WTC11 (cell line): Measurements from ENCODE around the gene GOSR1. TPM values are rescaled to one million over a fixed set of nuclear protein-coding genes. Genes with fewer than 3 reads are reported as not detected.

Source experiments
- ATAC-seq: fragments of 200-7000 bp; cut with Tn5 transposase; 2 replicates; pipeline ENCODE4 v1.10.0; 2021; ENCODE audit warnings: mild to moderate bottlenecking, moderate library complexity
- CTCF ChIA-PET: fragments of 300-600 bp; sonication (Branson Sonifier 250); formaldehyde crosslinking; loops from one replicate; lab custom pipeline; 2021; ENCODE audit warnings: antibody characterized with exemption; lab: Charles Lee
- POLR2A ChIA-PET: fragments of 350-600 bp; sonication (Branson Sonifier 250); formaldehyde crosslinking; loops from one replicate; lab custom pipeline; 2021; ENCODE audit warnings: antibody characterized with exemption; lab: Charles Lee
- DNase-seq: peaks from one replicate; pipeline ENCODE4 v3.0.0; 2021; ENCODE audit warnings: low spot score
- H3K27ac Mint-ChIP-seq: 2 replicates; pipeline ENCODE4 v1.8.0; 2021; ENCODE audit warnings: mixed read lengths
- H3K27me3 Mint-ChIP-seq: 2 replicates; pipeline ENCODE4 v1.8.0; 2021; ENCODE audit warnings: low read depth, mild to moderate bottlenecking, moderate library complexity, mixed read lengths
- H3K36me3 Mint-ChIP-seq: 2 replicates; pipeline ENCODE4 v1.8.0; 2021; ENCODE audit warnings: mixed read lengths
- H3K4me1 Mint-ChIP-seq: 2 replicates; pipeline ENCODE4 v1.8.0; 2022; ENCODE audit warnings: mixed read lengths
- H3K4me3 Mint-ChIP-seq: 2 replicates; pipeline ENCODE4 v1.8.0; 2021; ENCODE audit warnings: mild to moderate bottlenecking, moderate library complexity, mixed read lengths
- H3K9me3 Mint-ChIP-seq: 2 replicates; pipeline ENCODE4 v1.8.0; 2021; ENCODE audit warnings: mixed read lengths
- CREB1 ChIP-seq: sonication (generic); formaldehyde crosslinking; IDR thresholded peaks from 2 replicates; pipeline ENCODE4 v1.8.0; 2023; ENCODE audit warnings: mild to moderate bottlenecking, missing genetic modification reagents
- ETV6 ChIP-seq: sonication (generic); formaldehyde crosslinking; IDR thresholded peaks from 2 replicates; pipeline ENCODE4 v1.8.1; 2022; ENCODE audit warnings: mild to moderate bottlenecking, missing genetic modification reagents
- FOXP1 ChIP-seq: sonication (generic); formaldehyde crosslinking; IDR thresholded peaks from 2 replicates; pipeline ENCODE4 v1.8.0; 2022; ENCODE audit warnings: missing genetic modification reagents, mild to moderate bottlenecking, moderate library complexity, borderline replicate concordance
- GABPB1 ChIP-seq: sonication (generic); formaldehyde crosslinking; IDR thresholded peaks from 2 replicates; pipeline ENCODE4 v1.8.1; 2023; ENCODE audit warnings: mild to moderate bottlenecking, missing genetic modification reagents
- NFE2L1 ChIP-seq: sonication (generic); formaldehyde crosslinking; IDR thresholded peaks from 2 replicates; pipeline ENCODE4 v1.8.1; 2023; ENCODE audit warnings: missing genetic modification reagents
- NR3C1 ChIP-seq: sonication (generic); formaldehyde crosslinking; conservative IDR thresholded peaks from 2 replicates; pipeline ENCODE4 v1.8.1; 2023; ENCODE audit warnings: low read depth, mild to moderate bottlenecking, missing genetic modification reagents
- PRRX2 ChIP-seq: fragments of 250-450 bp; sonication (Bioruptor Pico); IDR thresholded peaks from 2 replicates; pipeline ENCODE4 v1.8.0; 2021; ENCODE audit warnings: mild to moderate bottlenecking
- SMAD4 ChIP-seq: sonication (generic); formaldehyde crosslinking; IDR thresholded peaks from 2 replicates; pipeline ENCODE4 v1.8.0; 2022; ENCODE audit warnings: mild to moderate bottlenecking, missing genetic modification reagents
- SOX15 ChIP-seq: fragments of 250-450 bp; sonication (Bioruptor Pico); IDR thresholded peaks from 2 replicates; pipeline ENCODE4 v1.9.0; 2021; ENCODE audit warnings: mild to moderate bottlenecking
- ZBTB43 ChIP-seq: sonication (generic); formaldehyde crosslinking; IDR thresholded peaks from 2 replicates; pipeline ENCODE4 v1.8.1; 2023; ENCODE audit warnings: mild to moderate bottlenecking, missing genetic modification reagents
- ZNF121 ChIP-seq: sonication (generic); formaldehyde crosslinking; IDR thresholded peaks from 2 replicates; pipeline ENCODE4 v1.8.0; 2023; ENCODE audit warnings: missing genetic modification reagents
- ZNF219 ChIP-seq: sonication (generic); formaldehyde crosslinking; IDR thresholded peaks from 2 replicates; pipeline ENCODE4 v1.8.0; 2023; ENCODE audit warnings: missing genetic modification reagents, mild to moderate bottlenecking, borderline replicate concordance
- ZNF263 ChIP-seq: sonication (generic); formaldehyde crosslinking; IDR thresholded peaks from 2 replicates; pipeline ENCODE4 v1.8.1; 2022; ENCODE audit warnings: low read depth, mild to moderate bottlenecking, moderate library complexity, missing genetic modification reagents
- ZNF281 ChIP-seq: sonication (generic); formaldehyde crosslinking; IDR thresholded peaks from 2 replicates; pipeline ENCODE4 v1.8.0; 2023; ENCODE audit warnings: mild to moderate bottlenecking, missing genetic modification reagents
- ZNF317 ChIP-seq: sonication (generic); formaldehyde crosslinking; IDR thresholded peaks from 2 replicates; pipeline ENCODE4 v1.8.1; 2023; ENCODE audit warnings: low read depth, mild to moderate bottlenecking, moderate library complexity, missing genetic modification reagents, borderline replicate concordance
- ZNF532 ChIP-seq: fragments of 250-450 bp; sonication (Bioruptor Pico); IDR thresholded peaks from 2 replicates; pipeline ENCODE4 v1.9.0; 2021; ENCODE audit warnings: mild to moderate bottlenecking, borderline replicate concordance
- total RNA-seq: library from RNA; stranded (reverse); gene quantifications from 3 replicates; pipeline ENCODE4 v1.2.3, GENCODE V29; 2021

GOSR1 gene
- total RNA-seq, 1 experiment from 2014 or later = 37.4 TPM

- TF ChIP-seq SOX15 (CRISPR knock-in tag) (no peak), ZNF532 (no peak), NFE2L1 (no peak), GABPB1 (CRISPR knock-in tag) (no peak), ZNF281 (no peak), FOXP1 (CRISPR knock-in tag) (no peak), CREB1 (CRISPR knock-in tag) (no peak), ETV6 (CRISPR knock-in tag) (no peak), PRRX2 (CRISPR knock-in tag) (no peak), ZNF263 (CRISPR knock-in tag) (no peak), NR3C1 (CRISPR knock-in tag) (no peak), ZBTB43 (CRISPR knock-in tag) (no peak), SMAD4 (no peak), ZNF219 (CRISPR knock-in tag) (no peak), ZNF317 (CRISPR knock-in tag) (no peak)
- ATAC-seq (no peak), DNase-seq (no peak)
- ChIA-PET CTCF (interaction anchor here (1.5 kb wide), 1 partner anchor 209 kb away, joined by 4 read pairs; no protein-coding TSS in a partner anchor), POLR2A (no interaction called here)
- peaks cover 8% of the 10 kb centered on the region for H3K4me1 Mint-ChIP-seq
- H3K9me3 Mint-ChIP-seq = no peaks in the 10 kb centered on the region
- no peaks in the 10 kb centered on the region for H3K27me3 Mint-ChIP-seq
- peaks cover 41% of the 10 kb centered on the region for H3K36me3 Mint-ChIP-seq
- H3K4me3 Mint-ChIP-seq = no peak overlapping the region
- peak overlapping the region; percentile 30 for H3K27ac Mint-ChIP-seq
Measured at GRCh38 chr17:30506481-30506880, 29.3 kb downstream of the GOSR1 start.

- ATAC-seq (no peak), DNase-seq (no peak)
- Mint-ChIP-seq H3K36me3 (peaks cover 4% of the 10 kb centered on the region; the same call in 1 of the 2 replicates), H3K4me1 (no peaks in the 10 kb centered on the region), H3K4me3 (no peak overlapping the region), H3K9me3 (no peaks in the 10 kb centered on the region), H3K27ac (no peak overlapping the region), H3K27me3 (no peaks in the 10 kb centered on the region)
- ChIA-PET CTCF (no interaction called here), POLR2A (no interaction called here)
- TF ChIP-seq ZNF121 (CRISPR knock-in tag) (0 out of 2 replicates have a peak, but pooled peaks have one; percentile 37), ZNF219 (CRISPR knock-in tag) (no peak)
Measured at GRCh38 chr17:30513346-30513745, 36.1 kb downstream of the GOSR1 start.
